Stimulated activated naive CD8-positive, alpha-beta T cell treated with anti-CD3 and anti-CD28 coated beads, Interleukin-15, amount 100 ng/mL, for 72 hours (primary cell): ENCODE measurements around the gene CCK.
"Not testable (repeated sequence)": the region's sequence is repeated elsewhere in the genome, so short reads cannot be mapped to it uniquely, and the experiment has no call there.

Source experiments
- ATAC-seq: fragments of 150-1000 bp; cut with Tn5 transposase; 2 replicates; pipeline ENCODE4 v1.10.0; 2021; ENCODE audit warnings: mild to moderate bottlenecking, moderate library complexity
- DNase-seq, 2 donors: peaks; one replicate each; pipeline ENCODE4 v3.0.0; 2021 to 2022
- H3K27ac Mint-ChIP-seq, 2 donors: one replicate each; pipeline ENCODE4 v1.8.0; 2022; ENCODE audit warnings: mild to moderate bottlenecking in 2 of 2, mixed read lengths in 2 of 2, moderate library complexity in 2 of 2
- H3K27me3 Mint-ChIP-seq: one replicate; pipeline ENCODE4 v1.8.0; 2022; ENCODE audit warnings: mixed read lengths
- H3K4me1 Mint-ChIP-seq: one replicate; pipeline ENCODE4 v1.8.0; 2022; ENCODE audit warnings: mild to moderate bottlenecking, mixed read lengths
- H3K4me3 Mint-ChIP-seq, 2 donors: one replicate each; pipeline ENCODE4 v1.8.0; 2022; ENCODE audit warnings: mild to moderate bottlenecking in 2 of 2, mixed read lengths in 2 of 2, moderate library complexity in 1 of 2
- H3K9me3 Mint-ChIP-seq, 2 donors: one replicate each; pipeline ENCODE4 v1.8.0; 2022; ENCODE audit warnings: mixed read lengths in 2 of 2

CCK gene

GRCh38 chr3:42266085-42266484, at the start of gene CCK:
Gene CCK, minus strand, starts transcription at chr3:42266185. Its CDS starts 2,555 bp downstream, at chr3:42263630.
- no peak for ATAC-seq
- no peak within 1 kb of the TSS for H3K27ac Mint-ChIP-seq
- H3K27me3 Mint-ChIP-seq, result peaks cover 79% of the 10 kb centered on the region
- peaks cover 28% of the 10 kb centered on the region for H3K4me1 Mint-ChIP-seq
- H3K9me3 Mint-ChIP-seq, result peaks cover 0 to 8% of the 10 kb centered on the region in 2 donors
- DNase-seq, result no peak
- H3K4me3 Mint-ChIP-seq, result peak within 1 kb of the TSS; percentile 9 to 24

GRCh38 chr3:42314411-42314810, 48.4 kb upstream of the CCK start:
- peaks cover 7% of the 10 kb centered on the region for H3K27me3 Mint-ChIP-seq
- H3K4me1 Mint-ChIP-seq, result no peaks in the 10 kb centered on the region
- H3K4me3 Mint-ChIP-seq, result no peak overlapping the region
- H3K27ac Mint-ChIP-seq, result no peak overlapping the region
- no peak for DNase-seq
- H3K9me3 Mint-ChIP-seq, result peaks cover 19 to 24% of the 10 kb centered on the region in 2 donors
- ATAC-seq, result no peak

GRCh38 chr3:42308651-42309050, 42.7 kb upstream of the CCK start:
- H3K4me3 Mint-ChIP-seq, result no peak overlapping the region
- H3K4me1 Mint-ChIP-seq, result peaks cover 22% of the 10 kb centered on the region
- peaks cover 7% of the 10 kb centered on the region for H3K27me3 Mint-ChIP-seq
- DNase-seq (no peak), ATAC-seq (no peak)
- H3K9me3 Mint-ChIP-seq, result peaks cover 6% of the 10 kb centered on the region in 2 donors
- no peak overlapping the region for H3K27ac Mint-ChIP-seq

GRCh38 chr3:42306499-42306898, 40.5 kb upstream of the CCK start:
- ATAC-seq (peak; percentile 100), DNase-seq (peak; percentile 6 to 44)
- Mint-ChIP-seq H3K9me3 (no peaks in the 10 kb centered on the region), H3K4me3 (no peak overlapping the region), H3K27ac (no peak overlapping the region), H3K27me3 (peaks cover 7% of the 10 kb centered on the region), H3K4me1 (peaks cover 31% of the 10 kb centered on the region)

- ATAC-seq (no peak), DNase-seq (no peak)
- Mint-ChIP-seq H3K27me3 (no peaks in the 10 kb centered on the region), H3K4me3 (no peak overlapping the region), H3K27ac (no peak overlapping the region), H3K4me1 (peaks cover 28% of the 10 kb centered on the region), H3K9me3 (peaks cover 0 to 5% of the 10 kb centered on the region in 2 donors)
These were observed 37.1 kb upstream of the CCK start for GRCh38 chr3:42302924-42303634.

GRCh38 chr3:42301446-42302175, 35.6 kb upstream of the CCK start:
- Mint-ChIP-seq H3K27ac (no peak overlapping the region), H3K9me3 (peaks cover 0 to 5% of the 10 kb centered on the region in 2 donors), H3K4me1 (peaks cover 23% of the 10 kb centered on the region), H3K27me3 (no peaks in the 10 kb centered on the region), H3K4me3 (no peak overlapping the region)
- DNase-seq (no peak), ATAC-seq (no peak)

- no peak for ATAC-seq
- Mint-ChIP-seq H3K27me3 (no peaks in the 10 kb centered on the region), H3K4me1 (peaks cover 16% of the 10 kb centered on the region), H3K4me3 (no peak overlapping the region), H3K27ac (no peak overlapping the region), H3K9me3 (peaks cover 0 to 5% of the 10 kb centered on the region in 2 donors)
- no peak for DNase-seq
These were observed 34.8 kb upstream of the CCK start for GRCh38 chr3:42300778-42301177.

GRCh38 chr3:42300013-42300412, 34.0 kb upstream of the CCK start:
- Mint-ChIP-seq H3K9me3 (peaks cover 0 to 7% of the 10 kb centered on the region in 2 donors), H3K27me3 (peaks cover 4% of the 10 kb centered on the region), H3K27ac (no peak overlapping the region), H3K4me1 (peaks cover 16% of the 10 kb centered on the region), H3K4me3 (no peak overlapping the region)
- no peak for ATAC-seq
- peak; percentile 18 to 24 for DNase-seq

- Mint-ChIP-seq H3K9me3 (peaks cover 5 to 14% of the 10 kb centered on the region in 2 donors), H3K27ac (no peak overlapping the region), H3K27me3 (peaks cover 10% of the 10 kb centered on the region), H3K4me1 (peaks cover 11% of the 10 kb centered on the region), H3K4me3 (no peak overlapping the region)
- ATAC-seq, result no peak
- no peak for DNase-seq
These were observed 32.3 kb upstream of the CCK start for GRCh38 chr3:42298259-42298658.

- no peak overlapping the region for H3K27ac Mint-ChIP-seq
- peaks cover 10% of the 10 kb centered on the region for H3K27me3 Mint-ChIP-seq
- ATAC-seq (no peak), DNase-seq (no peak)
- H3K4me3 Mint-ChIP-seq, result no peak overlapping the region
- H3K4me1 Mint-ChIP-seq, result peaks cover 12% of the 10 kb centered on the region
- H3K9me3 Mint-ChIP-seq, result peaks cover 5 to 9% of the 10 kb centered on the region in 2 donors
These were observed 26.0 kb upstream of the CCK start for GRCh38 chr3:42292009-42292408.

- DNase-seq, result no peak
- H3K4me3 Mint-ChIP-seq, result no peak overlapping the region
- peaks cover 5 to 13% of the 10 kb centered on the region in 2 donors for H3K9me3 Mint-ChIP-seq
- peaks cover 12% of the 10 kb centered on the region for H3K4me1 Mint-ChIP-seq
- peak; percentile 71 for ATAC-seq
- peaks cover 10% of the 10 kb centered on the region for H3K27me3 Mint-ChIP-seq
- no peak overlapping the region for H3K27ac Mint-ChIP-seq
These were observed 25.2 kb upstream of the CCK start for GRCh38 chr3:42290966-42291714.

- Mint-ChIP-seq H3K4me3 (no peak overlapping the region), H3K4me1 (peaks cover 12% of the 10 kb centered on the region), H3K27me3 (no peaks in the 10 kb centered on the region), H3K9me3 (peaks cover 0 to 12% of the 10 kb centered on the region in 2 donors), H3K27ac (no peak overlapping the region)
- ATAC-seq, result no peak
- DNase-seq, result no peak
These were observed 23.0 kb upstream of the CCK start for GRCh38 chr3:42289026-42289425.

- Mint-ChIP-seq H3K9me3 (peaks cover 0 to 12% of the 10 kb centered on the region in 2 donors), H3K4me1 (peaks cover 12% of the 10 kb centered on the region), H3K27ac (no peak overlapping the region), H3K27me3 (no peaks in the 10 kb centered on the region), H3K4me3 (no peak overlapping the region)
- ATAC-seq, result no peak
- DNase-seq, result no peak
These were observed 22.4 kb upstream of the CCK start for GRCh38 chr3:42288385-42288784.

GRCh38 chr3:42287423-42287822, 21.4 kb upstream of the CCK start:
- DNase-seq, ATAC-seq, H3K27me3 Mint-ChIP-seq, H3K27ac Mint-ChIP-seq, H3K4me3 Mint-ChIP-seq: not testable (repeated sequence)
- Mint-ChIP-seq H3K9me3 (peaks cover 0 to 12% of the 10 kb centered on the region in 2 donors), H3K4me1 (peaks cover 12% of the 10 kb centered on the region)

GRCh38 chr3:42277676-42278075, 11.7 kb upstream of the CCK start:
- Mint-ChIP-seq H3K9me3 (peaks cover 24 to 31% of the 10 kb centered on the region in 2 donors), H3K27ac (no peak overlapping the region), H3K4me1 (peaks cover 8% of the 10 kb centered on the region), H3K4me3 (no peak overlapping the region), H3K27me3 (no peaks in the 10 kb centered on the region)
- DNase-seq, result no peak
- ATAC-seq, result no peak
